Sigmoid colon (tissue), 7 donors: ENCODE data around the gene SLC35G6. TPM values are rescaled to one million over a fixed set of nuclear protein-coding genes. Genes with fewer than 3 reads are reported as not detected.

Experiments used
- DNase-seq: peaks from one replicate; pipeline ENCODE4 v3.0.0-alpha.2; 2019
- H3K27ac ChIP-seq, 4 donors: fragments of 200-600 bp; sonication (generic); one replicate each; pipeline ENCODE4 v1.5.1; 2016 to 2019; ENCODE audit warnings: mild to moderate bottlenecking in 1 of 4
- H3K27me3 ChIP-seq, 3 donors: fragments of 200-600 bp; sonication (generic); one replicate each; pipeline ENCODE4 v1.5.1; 2019; ENCODE audit warnings: mild to moderate bottlenecking in 1 of 3
- H3K36me3 ChIP-seq, 4 donors: fragments of 200-600 bp; sonication (generic); one replicate each; pipeline ENCODE4 v1.5.1; 2016 to 2019
- H3K4me1 ChIP-seq, 4 donors: fragments of 200-600 bp; sonication (generic); one replicate each; pipeline ENCODE4 v1.5.1; 2017 to 2019
- H3K4me3 ChIP-seq, 4 donors: fragments of 200-600 bp; sonication (generic); one replicate each; pipeline ENCODE4 v1.5.1; 2017 to 2019; ENCODE audit warnings: mild to moderate bottlenecking in 2 of 4, moderate library complexity in 1 of 4
- H3K9me3 ChIP-seq, 4 donors: fragments of 200-600 bp in 3 of 4; sonication (generic) in 3 of 4; one replicate each; pipeline versions ENCODE4 v1.5.1 to v1.6.1; 2013 to 2019
- CTCF ChIP-seq, 4 experiments: fragments of 450-650 bp in 3 of 4; fragments of 200-600 bp in 1 of 4; IDR thresholded peaks; one replicate each; pipeline ENCODE4 v1.5.1; 2016 to 2019; ENCODE audit warnings: antibody characterized with exemption in 4 of 4, mild to moderate bottlenecking in 3 of 4, moderate library complexity in 2 of 4
- EP300 ChIP-seq, 4 donors: sonication (generic); formaldehyde crosslinking; IDR thresholded peaks; one replicate each; pipeline ENCODE4 v1.6.1; 2017; ENCODE audit warnings: antibody characterized with exemption in 4 of 4
- POLR2A ChIP-seq, 2 donors: fragments of 450-650 bp; IDR thresholded peaks; one replicate each; pipeline ENCODE4 v1.6.1; 2016; ENCODE audit warnings: antibody characterized with exemption in 2 of 2, mild to moderate bottlenecking in 2 of 2, moderate library complexity in 2 of 2
- POLR2AphosphoS5 ChIP-seq, 4 donors: sonication (generic); formaldehyde crosslinking; IDR thresholded peaks; one replicate each; pipeline ENCODE4 v1.6.1; 2017; ENCODE audit warnings: antibody characterized with exemption in 4 of 4
- whole genome bisulfite sequencing, 2 donors: extraction: QIAGEN DNeasy Blood & Tissue Kit; methylation state at CpG; one replicate each; pipeline ENCODE4 v1.1.7; 2013; 5-methylcytosine and 5-hydroxymethylcytosine counted together
- intact Hi-C: fragments of 100-400 bp; cut with DNase I; formaldehyde crosslinking; loops from one replicate; pipeline ENCODE4 v1.15.1; 2023
- polyA plus RNA-seq, 3 donors: library from polyadenylated mRNA; stranded (reverse); fragments of 200-250 nt; gene quantifications; one replicate each; pipeline ENCODE4 v1.2.3, GENCODE V29; 2013
- total RNA-seq, 4 donors: library from RNA; depleted of rRNA; stranded (reverse); fragments of >200 nt; gene quantifications; one replicate each; pipeline ENCODE4 v1.1.0, GENCODE V29; 2016
- donor health status: healthy with polysubstance abuse.
- donor health status: Bipolar disorder and iron deficiency.
- donor health status: healthy.

Gene SLC35G6
- total and polyA plus RNA-seq, 7 donors = not detected

DNA sequence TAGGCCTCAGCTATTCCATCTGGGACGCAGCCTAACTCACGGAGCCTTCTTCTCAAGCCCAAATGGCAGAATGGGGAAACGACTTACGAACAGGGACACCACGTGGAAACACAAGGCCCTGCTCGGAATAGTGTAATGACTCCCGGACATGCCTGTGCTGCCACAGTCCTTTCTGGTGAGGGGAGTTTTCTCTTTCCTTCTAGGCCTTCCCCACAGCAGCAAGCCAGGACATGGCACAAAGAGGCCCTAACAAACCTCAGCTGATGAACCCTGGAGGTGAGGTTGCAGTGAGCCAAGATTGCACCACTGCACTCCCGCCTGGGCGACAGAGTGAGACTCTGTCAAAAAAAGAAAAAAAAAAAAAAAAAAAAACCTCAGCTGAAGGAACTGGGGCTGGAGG, 17.2 kb upstream of the SLC35G6 start:
- Histone ChIP-seq H3K27ac (no peak overlapping the region), H3K36me3 (peaks cover 18 to 56% (median 29%) of the 10 kb centered on the region in 4 donors), H3K4me1 (peaks cover 0 to 35% (median 26%) of the 10 kb centered on the region in 4 donors), H3K9me3 (no peaks in the 10 kb centered on the region), H3K4me3 (no peak overlapping the region), H3K27me3 (no peaks in the 10 kb centered on the region)
- TF ChIP-seq EP300 (IDR thresholded peaks at IDR 0.05) (no peak), POLR2AphosphoS5 (IDR thresholded peaks at IDR 0.05) (no peak), CTCF (IDR thresholded peaks at IDR 0.05) (no peak), POLR2A (IDR thresholded peaks at IDR 0.05) (no peak)
- 96% methylated on average over 9 of the region's 9 CpGs for WGBS, 2 donors
- no peak for DNase-seq
- intact Hi-C loops = no loop called here

DNA sequence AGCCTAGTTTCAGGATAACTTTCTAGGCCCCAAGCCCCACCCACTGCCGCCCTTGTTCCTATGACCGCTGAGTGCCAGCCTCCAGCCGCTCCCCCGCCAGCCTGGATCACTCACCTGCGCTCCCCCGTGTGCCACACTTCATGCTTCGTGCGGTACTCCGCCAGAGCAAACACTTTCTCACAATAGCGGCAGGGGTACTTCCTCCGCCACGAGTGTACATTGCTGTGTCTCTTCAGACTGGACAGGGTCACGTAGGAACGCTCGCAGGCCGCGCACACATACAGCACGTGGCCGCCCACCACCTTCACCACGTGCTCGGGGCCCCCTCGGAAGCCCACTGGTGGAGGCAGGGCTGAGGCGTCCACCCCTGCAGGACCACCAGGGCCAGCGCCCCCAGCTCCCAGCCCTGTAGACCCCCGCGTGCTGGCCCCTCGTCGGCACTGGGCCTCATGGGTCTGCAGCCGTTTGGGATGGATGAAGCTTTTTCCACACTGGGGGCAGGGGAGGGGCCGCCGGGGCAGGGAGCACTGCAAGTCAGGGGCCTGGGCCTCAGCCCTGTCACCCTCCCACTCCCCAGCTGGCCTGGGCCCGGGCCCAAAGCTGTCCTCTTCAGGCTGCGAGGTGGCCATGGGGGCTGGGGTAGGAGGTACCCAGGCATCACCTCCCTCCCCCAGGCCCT, 15.5 kb upstream of the SLC35G6 start:
- Histone ChIP-seq H3K4me3 (no peak overlapping the region), H3K27me3 (no peaks in the 10 kb centered on the region), H3K27ac (peak overlapping the region; percentile 46 to 59 (median 50)), H3K9me3 (no peaks in the 10 kb centered on the region), H3K4me1 (peaks cover 0 to 50% (median 30%) of the 10 kb centered on the region in 4 donors), H3K36me3 (peaks cover 18 to 56% (median 29%) of the 10 kb centered on the region in 4 donors)
- no peak for TF ChIP-seq CTCF (IDR thresholded peaks at IDR 0.05)
- TF ChIP-seq POLR2A (IDR thresholded peaks at IDR 0.05) = no peak
- TF ChIP-seq EP300 (IDR thresholded peaks at IDR 0.05) = no peak
- peak in 1 of 4 donors; percentile 6 for TF ChIP-seq POLR2AphosphoS5 (IDR thresholded peaks at IDR 0.05)
- no peak for DNase-seq
- intact Hi-C loops = no loop called here
- WGBS, 2 donors = 94% methylated on average over 33 of the region's 33 CpGs

- Histone ChIP-seq H3K9me3 (no peaks in the 10 kb centered on the region), H3K4me1 (peaks cover 0 to 53% (median 31%) of the 10 kb centered on the region in 4 donors), H3K27me3 (no peaks in the 10 kb centered on the region), H3K36me3 (peaks cover 18 to 56% (median 29%) of the 10 kb centered on the region in 4 donors), H3K4me3 (no peak overlapping the region), H3K27ac (peak overlapping the region; percentile 46 to 59 (median 50))
- 91% methylated on average over 9 of the region's 9 CpGs for WGBS, 2 donors
- no peak for TF ChIP-seq POLR2A (IDR thresholded peaks at IDR 0.05)
- intact Hi-C loops = no loop called here
- DNase-seq = no peak
These were observed 15.0 kb upstream of the SLC35G6 start for GRCh38 chr17:7466318-7466638.

- Histone ChIP-seq H3K27me3 (no peaks in the 10 kb centered on the region), H3K4me3 (no peak overlapping the region), H3K27ac (peak overlapping the region; percentile 46 to 59 (median 50)), H3K4me1 (peaks cover 0 to 58% (median 33%) of the 10 kb centered on the region in 4 donors), H3K9me3 (no peaks in the 10 kb centered on the region), H3K36me3 (peaks cover 18 to 50% (median 29%) of the 10 kb centered on the region in 4 donors)
- intact Hi-C loops = no loop called here
- WGBS, 2 donors = 85 to 90% methylated on average over 16 of the region's 16 CpGs
- TF ChIP-seq POLR2AphosphoS5 (IDR thresholded peaks at IDR 0.05) (peak in 2 of 4 donors; percentile 8 to 12), POLR2A (IDR thresholded peaks at IDR 0.05) (no peak)
- peak; percentile 88 for DNase-seq
These were observed 14.5 kb upstream of the SLC35G6 start for GRCh38 chr17:7466639-7467341.

DNA sequence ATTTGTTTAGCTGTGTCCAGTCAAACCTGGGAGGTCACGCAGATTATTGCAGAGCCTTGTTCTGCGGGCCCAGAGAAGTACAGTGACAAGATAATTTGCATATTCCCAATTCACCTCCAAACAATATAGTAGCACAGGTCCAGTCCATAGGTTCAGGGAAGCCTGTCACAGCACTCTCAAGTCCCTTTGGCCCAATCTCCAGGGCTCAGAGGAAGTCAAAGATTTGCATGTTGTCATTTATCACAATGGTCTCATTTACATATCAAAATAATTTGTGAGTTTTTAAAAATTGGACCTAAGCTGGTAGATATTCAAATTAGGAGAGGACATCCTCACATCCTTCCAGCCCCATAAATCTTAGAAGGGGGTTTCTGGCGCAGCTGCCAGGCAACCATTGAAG, 13.7 kb upstream of the SLC35G6 start:
- no peak for TF ChIP-seq EP300 (IDR thresholded peaks at IDR 0.05)
- no peak for TF ChIP-seq POLR2A (IDR thresholded peaks at IDR 0.05)
- TF ChIP-seq POLR2AphosphoS5 (IDR thresholded peaks at IDR 0.05) = no peak
- TF ChIP-seq CTCF (IDR thresholded peaks at IDR 0.05) = no peak
- intact Hi-C loops = no loop called here
- H3K27me3 ChIP-seq = no peaks in the 10 kb centered on the region
- peaks cover 0 to 61% (median 34%) of the 10 kb centered on the region in 4 donors for H3K4me1 ChIP-seq
- no peak for DNase-seq
- no peaks in the 10 kb centered on the region for H3K9me3 ChIP-seq
- H3K4me3 ChIP-seq = no peak overlapping the region
- H3K27ac ChIP-seq = peak overlapping the region; percentile 46 to 59 (median 50)
- peaks cover 18 to 43% (median 27%) of the 10 kb centered on the region in 4 donors for H3K36me3 ChIP-seq
- 85 to 91% methylated on average over 3 of the region's 3 CpGs for WGBS, 2 donors
